DMS53 treated with DMSO at 0.1 percent for 48 hours (cell line): ENCODE measurements around the gene CMSS1.

ENCODE experiments used
- DNase-seq: peaks from one replicate; lab custom pipeline; 2025; ENCODE audit not compliant: unreplicated experiment; lab: John Stamatoyannopoulos, UW

The CMSS1 gene

DNA sequence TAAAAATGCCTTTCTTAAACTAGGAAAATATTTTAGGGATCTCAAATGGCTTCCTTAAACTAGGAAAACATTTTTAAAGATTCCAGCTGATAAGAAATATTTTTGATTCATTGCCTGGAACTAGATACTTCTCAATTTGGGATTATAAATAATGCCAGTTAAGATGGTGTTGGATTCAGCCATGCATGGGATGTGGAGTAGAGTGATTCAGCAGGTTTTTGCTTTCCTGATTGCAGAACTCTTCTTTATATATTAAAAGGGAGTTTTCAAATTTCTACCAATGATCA, 281.1 kb downstream of the CMSS1 start:
- no peak for DNase-seq

DNA sequence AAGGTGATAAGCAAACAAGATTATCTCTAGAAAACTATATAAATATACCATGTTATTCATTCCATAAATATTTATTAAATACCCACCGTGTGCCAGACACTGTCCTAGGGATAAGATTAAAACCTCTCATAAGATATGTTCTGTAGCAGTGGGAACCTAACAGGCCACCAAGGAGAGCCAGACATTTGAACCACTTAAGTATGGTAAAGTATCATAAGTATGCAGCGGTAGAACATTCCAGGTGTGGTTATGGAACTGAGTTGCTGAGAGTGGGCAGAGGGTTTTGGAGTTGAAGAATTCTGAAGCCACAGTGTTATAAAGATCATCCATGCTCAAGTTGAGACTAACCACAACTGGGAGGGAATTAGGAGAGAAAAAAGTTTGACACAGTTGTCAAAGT, 282.0 kb downstream of the CMSS1 start:
- no peak for DNase-seq

DNA sequence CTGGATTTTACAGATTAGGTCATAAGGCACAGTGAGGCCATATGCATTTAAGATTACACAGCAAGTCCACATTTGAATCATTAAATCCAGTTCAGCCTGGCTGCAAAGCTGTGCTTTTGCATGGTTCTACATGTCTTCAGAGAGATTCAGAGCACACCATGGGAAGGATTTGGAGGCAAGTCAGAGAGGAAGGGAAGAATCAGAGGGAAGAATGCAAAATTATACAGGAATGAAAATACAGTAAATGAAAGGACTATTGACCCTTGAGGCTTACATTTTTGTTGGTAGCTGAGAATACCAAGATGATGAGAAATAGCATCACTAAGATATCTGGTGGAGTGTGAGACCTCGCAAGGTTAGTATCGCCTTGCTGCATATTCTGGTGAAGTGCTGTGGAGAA, 282.8 kb downstream of the CMSS1 start:
- no peak for DNase-seq

DNA sequence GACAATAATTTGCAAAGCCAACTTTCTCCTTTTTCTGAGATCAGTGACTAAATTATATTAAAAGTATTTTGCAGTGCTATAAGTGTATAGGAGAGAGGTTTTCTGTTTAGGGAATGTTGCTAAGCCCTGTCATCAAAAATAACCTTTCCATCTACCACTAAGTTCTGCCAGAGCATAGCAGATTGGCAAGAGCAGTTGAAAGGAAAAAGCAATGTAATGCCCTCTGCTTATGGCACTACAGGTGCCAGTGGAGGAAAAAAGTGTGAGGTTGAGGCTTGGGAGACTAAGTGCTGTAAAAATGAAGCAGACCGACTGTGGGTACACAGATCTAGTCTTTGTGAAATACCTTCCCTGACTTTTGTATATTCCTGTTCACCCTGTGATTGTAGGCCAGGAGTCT, 285.1 kb downstream of the CMSS1 start:
- no peak for DNase-seq

DNA sequence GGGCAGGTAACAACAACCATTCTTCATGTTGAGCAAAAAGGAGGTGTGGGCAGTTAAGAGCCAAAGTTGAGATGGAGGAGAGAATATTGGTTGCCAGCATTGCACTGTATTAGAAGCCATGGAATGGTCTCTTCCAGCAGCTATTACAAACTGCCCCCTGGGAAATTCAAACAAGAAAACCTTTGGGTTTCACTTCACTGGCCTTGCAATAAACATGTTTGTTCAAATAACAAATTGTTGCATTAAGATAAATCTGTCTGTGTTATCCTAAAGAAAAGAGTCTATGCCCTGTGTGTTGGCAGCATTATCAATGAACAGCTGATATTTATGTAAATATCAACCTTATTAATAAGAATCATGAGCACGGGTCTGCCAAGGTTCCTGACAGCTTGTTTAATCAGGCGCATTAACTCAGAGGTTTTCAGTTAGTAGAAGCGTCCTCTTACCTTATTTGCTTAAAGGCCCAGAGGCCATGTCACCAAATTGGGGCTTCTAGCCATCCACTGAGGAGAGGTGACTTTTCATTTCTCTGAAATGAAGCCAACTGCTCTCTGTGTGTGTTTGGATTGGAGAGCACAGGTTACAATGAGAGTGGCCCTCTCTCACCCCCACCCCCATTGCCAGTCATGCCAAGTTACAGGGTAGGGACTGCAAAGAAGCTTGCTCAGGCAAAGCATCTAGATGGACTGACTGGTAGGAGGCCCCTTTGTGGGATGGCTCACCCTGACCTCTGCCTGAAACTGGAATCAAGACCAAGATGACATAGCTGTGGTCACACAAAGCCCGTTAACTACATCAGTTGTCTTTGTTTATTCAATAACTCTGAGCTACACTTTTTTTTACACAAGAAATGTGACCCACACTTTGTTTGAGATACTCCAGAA, 286.1 kb downstream of the CMSS1 start:
- DNase-seq, result no peak

DNA sequence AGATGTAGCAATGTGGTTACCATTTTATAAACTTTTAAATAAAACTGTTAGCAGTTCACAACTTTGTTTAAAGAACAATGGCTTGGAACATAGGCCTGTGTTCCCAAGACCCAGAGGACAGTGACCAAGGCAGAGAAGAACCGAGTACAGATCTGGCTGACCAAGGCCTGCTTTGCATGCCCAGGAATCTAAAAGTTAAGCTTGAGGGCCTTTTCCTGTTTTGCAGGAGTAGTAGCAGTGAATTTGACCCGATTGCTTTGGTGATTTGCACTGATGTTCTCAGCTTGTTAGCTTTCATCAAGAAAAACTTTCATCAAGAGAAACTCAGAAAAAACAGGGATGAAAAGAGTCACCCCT, 286.8 kb downstream of the CMSS1 start:
- no peak for DNase-seq

DNA sequence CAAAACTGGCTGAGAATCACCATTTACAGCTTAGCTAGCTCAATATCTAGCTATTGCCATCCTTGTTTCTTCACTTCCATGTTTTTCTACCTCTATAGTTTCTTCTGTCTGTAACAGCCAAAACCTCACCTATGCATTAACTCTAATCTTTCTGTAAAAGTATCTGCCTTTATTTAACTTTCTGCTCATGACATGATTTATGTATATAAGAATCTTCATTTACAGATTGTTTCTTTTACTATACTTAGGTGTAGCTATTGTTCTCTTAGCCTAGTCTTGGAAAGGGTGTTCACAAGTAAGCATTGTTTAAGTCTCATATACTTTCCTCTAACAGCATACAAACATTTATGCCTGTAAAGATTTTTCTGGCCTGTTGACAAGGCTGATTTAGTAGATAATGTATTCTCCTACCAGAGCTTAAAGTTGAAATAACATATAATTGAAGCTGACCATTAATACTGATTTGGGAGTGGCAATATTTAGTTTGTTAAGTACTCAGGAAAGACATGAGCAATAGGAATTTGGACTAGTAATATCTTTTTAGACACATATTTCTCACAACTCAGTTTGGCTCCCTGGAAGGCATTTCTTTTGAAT, 287.3 kb downstream of the CMSS1 start:
- no peak for DNase-seq

DNA sequence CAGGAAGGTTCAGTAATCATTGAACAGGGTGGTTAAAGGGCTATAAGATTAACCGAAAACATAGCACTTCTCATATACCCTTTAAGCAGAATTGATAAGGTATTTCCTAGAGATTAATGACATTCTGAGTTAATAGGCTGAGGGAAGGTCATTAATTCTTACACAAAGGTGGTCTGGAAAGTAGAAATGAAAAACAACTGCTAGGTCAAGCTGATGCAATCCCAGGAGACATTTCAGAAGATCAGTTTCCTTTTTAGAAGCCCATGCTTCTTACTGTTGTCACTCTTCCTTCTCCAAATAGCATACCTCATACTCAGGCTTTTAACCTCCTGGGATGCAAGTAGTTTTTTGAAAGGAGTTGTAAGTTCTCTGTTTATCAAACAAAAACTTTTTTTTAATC, 287.8 kb downstream of the CMSS1 start:
- no peak for DNase-seq

DNA sequence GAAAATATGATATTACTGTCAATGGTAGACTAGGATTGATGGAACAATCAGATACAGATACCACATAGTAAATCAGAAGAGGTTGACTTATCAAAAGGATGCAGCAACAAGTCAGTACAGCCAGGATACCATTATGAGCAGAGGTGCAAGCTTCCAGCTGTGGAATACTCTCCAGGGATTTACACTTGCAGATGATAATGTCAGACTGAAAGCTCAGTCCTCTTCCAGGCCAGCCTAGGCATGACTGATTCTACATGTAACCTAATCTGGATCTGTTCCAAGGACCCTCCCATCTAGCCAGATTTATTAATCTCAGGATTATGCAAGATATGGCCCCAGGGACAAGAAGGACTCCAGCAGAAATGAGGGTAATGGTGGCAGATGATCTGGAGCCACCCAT, 288.4 kb downstream of the CMSS1 start:
- no peak for DNase-seq

DNA sequence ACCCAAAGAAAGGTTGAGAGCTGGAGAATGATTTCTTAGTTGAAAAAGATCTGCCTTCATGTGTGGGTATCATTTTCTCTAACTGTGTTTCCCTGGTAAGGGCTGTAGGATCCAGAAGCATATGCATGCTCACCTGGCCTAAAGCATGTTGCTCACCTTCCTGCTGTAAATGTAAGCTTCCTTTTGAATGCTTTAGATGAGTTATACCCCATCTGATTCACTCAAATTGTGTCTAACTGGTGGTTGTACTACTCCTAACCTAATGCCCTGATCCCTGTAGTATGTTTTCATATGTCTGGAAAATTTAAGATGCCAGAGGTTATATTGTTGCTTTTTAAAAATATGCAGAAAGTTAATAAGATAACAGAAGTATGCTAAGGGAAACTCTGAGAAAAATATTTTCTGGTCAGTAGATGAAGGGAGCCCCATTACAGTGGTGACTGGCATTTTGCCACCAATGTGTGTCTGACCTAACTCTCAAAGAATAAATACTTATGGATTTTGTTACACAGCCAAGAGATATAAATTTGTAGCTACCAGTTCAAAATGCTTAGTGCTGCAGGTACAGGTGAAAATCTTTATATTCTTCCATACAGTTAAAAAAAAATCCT, 289.0 kb downstream of the CMSS1 start:
- DNase-seq, result no peak

DNA sequence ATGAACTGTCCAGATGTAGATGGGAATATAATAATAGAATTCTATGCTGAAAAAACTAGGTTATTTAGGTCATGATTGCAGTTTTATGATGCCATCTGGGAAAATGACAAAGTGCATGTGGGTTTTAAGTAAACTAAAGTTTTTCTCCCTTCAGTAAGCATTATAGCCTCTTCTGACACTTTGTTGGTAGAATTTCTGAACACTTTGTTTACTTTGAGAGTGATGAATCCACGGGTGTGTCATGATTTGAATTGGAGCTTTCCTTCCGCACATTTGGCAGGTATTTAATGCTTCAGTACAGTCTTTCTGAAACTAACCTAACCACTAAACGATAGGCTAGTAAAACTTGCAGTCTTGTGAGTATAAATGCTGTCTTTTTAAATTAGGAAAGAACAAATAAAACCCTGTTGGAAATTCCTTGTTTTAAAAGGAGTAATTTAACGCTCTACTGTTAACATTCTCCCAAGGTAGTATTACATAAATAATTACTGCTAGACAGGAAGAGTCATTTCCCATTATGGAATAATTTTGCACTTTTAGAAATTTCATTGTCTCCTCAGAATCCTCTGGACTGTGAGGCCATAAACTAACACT, 289.7 kb downstream of the CMSS1 start:
- no peak for DNase-seq

DNA sequence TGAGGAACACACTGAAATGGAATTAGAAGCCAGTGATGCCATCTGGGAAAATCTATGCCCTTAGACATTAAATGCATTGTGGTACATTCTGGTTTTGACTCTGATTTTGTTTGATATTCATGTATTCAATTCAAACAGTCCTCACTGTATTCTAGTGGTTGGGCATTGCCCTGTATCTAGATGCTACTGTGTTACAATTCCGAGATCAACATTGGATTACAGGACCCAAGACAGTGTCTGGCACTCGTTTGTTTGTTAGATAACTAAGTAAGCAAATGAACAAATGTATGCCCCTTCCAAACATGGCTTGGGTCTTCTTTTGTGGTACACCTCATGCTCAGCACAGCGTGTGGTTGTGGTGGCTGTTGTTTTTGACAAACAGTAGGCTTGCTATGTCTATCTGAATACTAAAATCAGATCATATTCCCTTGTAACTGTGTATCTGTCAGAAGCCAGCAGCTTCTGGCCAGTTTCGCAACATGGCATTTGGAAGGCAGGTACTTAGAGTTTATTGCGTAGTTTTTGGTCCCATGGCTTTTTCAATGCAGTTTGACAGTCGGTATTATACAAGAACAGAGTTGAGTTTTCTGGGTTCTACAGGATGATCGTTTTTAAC, 290.9 kb downstream of the CMSS1 start:
- DNase-seq, result no peak

DNA sequence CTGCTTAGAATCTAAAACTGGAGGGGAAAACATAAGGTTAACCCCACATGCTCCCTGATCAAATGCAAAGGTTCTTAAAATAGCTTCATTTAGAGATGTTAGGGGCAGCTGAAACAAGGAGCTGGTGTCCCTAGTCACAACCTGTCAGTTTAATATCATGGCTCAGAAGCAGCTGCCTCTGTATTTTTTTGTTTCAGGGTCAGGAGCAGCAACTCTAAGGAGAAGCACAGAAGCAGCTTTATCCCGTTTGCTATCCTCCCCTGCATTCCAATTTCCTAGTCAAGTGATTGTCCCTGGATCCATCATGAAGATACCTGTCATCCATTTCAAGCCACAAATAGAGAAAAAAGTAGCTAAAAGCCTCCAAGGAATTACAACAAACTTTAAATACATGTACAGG, 292.5 kb downstream of the CMSS1 start:
- DNase-seq, result no peak

DNA sequence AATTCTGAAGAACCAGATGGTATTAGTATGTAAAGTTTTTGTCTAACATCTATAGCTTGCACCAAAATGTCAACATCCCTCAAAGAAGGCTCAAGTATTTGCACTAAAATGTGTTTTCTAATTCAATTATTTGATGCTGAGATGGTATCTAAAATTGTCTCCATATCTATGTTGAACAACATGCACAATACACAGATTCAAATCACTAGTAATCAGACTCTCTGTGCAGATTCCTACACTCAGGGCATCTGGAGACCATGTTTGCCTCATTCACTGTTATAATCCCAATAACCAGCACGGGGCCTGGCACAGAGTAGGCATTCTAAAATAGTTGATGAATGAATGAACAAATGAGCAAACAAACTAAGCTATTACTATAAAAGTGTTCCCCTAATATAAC, 294.1 kb downstream of the CMSS1 start:
- no peak for DNase-seq

DNA sequence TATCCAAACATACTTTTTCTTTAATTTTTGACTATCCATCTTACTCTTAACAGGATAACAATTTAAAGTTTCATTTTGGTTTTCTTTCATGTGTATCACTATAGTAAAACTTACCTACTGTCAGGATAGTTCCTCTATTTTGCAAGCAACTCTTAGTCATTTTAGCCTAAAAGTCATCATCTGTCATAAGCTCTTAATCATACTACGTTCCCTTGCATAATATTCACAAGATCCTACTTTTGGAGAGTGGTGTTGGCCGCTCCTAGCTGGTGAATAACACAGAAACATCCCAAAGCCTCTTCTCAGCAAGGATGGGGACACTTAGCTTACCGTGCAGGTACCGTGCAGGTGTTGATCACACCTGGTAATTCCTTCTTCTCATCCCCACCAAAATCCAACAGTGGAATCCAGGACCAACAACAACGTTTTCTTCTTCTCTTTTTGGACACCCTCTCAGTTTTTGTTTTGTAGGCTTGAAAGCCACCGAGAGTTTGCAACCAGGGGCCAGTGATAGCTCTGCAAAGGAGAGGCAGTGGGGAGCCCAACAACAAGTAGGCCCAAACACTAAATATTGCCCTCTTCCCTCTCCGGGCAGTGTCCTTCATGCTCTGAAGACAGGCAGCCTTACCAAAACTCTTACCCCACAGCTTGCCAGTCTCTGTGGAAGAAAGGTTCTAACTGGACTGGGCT, 296.2 kb downstream of the CMSS1 start:
- no peak for DNase-seq

DNA sequence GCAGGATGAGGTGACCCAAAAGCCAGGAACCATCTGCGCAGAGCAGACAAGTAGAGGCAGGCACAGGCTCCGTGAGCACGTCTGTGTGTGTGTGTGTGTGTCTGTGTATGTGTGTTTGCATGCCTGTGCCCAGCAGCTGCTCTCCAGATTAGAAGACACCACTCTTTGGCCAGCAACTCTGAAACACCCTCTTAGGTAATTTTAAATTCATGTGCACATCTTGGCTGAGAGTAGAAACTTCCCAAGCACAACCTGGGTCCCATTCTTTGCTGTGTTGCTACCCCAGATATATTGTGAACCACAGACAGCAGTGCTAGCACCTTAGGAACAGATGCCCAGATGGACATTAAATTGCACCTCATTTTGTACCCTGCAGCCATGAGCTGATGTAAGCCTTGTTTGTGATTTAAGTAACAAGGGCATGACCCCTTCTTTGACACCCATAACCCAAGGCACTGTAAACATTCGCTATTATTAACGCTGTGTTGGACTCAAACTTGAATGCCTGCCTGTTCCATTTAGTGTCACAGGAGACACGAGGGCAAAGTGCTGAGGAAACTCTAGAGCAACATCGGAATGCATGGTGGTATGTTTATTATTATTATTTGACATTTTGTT, 296.9 kb downstream of the CMSS1 start, which contains the start of gene FILIP1L:
FILIP1L (minus strand) TSS at position 89 of the 618 bp plus-strand sequence.
- no peak for DNase-seq

DNA sequence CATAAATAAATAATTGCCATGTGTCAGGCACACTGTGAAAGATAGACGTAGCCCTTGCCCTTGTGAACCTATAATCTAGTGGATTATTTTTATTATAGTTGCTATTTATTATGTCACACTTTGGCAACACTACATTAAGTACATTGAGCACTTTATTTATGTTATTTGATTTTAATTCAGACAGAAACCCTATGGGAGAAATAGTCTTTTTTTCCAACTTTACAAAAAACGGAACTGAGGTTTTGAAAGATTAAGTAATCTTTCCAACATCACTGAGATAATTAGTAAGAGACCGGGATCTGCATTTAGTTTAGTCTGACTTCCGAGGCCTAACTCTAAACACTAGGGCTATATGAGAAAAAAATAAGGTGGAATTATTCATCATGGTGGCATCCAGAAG, 299.4 kb downstream of the CMSS1 start:
- DNase-seq, result no peak

DNA sequence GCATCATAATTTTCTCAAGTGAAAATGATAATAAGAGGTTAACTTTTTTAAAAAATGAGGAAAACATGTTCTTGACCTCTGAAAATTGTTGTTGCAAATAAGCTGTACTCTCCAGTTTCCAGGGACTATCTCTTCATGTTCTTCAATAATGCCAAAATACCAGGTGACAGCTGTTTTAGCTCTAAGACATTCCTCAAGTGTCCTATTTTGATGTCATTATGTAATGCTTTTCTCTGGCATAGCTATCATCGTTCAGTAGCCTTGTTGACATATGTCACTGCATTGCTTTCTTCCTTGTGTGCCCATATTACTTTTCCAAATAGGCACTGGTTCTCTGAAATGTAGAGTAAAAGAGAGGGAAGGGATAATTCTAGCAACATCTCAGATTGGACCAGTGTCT, 302.4 kb downstream of the CMSS1 start:
- no peak for DNase-seq

DNA sequence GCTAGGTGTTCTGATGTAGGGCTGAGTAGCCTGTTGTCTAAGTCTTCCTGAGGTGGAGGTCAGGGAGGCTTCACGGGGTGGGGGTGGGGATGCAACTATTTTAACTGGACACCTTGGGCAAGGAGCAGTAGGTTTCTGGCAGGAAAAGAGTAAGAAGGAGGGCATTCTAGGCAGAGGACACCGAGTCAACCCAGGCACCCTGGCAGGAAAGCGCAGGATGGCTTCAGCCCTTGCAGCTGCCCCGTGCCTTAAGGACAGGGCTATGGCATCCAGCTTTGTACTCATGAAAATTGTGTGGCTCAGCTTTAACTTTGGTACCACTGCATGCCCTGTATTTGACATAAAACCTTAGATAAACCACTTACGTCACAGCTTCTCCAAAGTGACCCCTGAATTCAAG, 303.0 kb downstream of the CMSS1 start:
- no peak for DNase-seq

DNA sequence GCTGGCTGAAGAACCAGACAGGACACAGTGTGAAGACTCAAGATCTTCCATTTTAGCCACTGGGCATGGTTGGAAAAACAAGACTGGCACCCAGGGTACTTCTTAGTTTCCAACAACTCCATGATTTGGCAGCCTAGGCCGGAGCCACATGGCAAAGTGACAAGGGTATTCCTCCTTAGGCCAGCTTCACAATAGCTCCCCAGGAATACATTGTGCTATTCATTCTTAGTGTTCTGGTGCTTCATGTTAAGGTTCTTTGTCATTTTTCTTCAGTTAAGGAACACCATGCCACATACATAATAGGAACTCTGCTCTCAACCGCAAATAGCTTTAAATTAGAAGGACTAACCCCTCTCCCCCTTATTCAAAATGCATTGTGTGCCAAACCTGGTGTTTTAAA, 304.7 kb downstream of the CMSS1 start:
- no peak for DNase-seq

DNA sequence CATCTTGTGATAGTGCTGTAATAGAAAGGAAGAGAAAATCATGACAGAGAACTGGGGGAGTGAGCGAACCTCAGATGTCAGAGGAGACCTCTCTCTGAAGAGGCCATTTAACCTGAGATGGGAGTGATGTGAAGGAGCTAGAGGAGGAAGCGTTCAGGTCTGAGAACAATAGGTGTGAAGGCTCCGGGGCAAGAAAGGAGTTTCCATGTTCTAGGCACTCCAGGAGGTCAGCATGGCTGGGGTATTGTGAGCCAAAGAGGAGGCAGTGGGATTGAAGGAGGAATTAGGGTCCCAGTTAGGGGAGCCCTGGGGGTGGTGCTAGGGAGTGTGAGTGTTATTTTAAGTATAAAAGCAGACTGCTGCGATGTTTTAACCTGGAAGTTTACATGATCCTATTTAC, 305.4 kb downstream of the CMSS1 start:
- no peak for DNase-seq
